ENCODE measurements around the gene HLF.

GRCh38 chr17:55249861-55250260 lies 14.9 kb upstream of the HLF start:
- no peak for TF ChIP-seq CTCF (IDR thresholded peaks at IDR 0.05)
- TF ChIP-seq EZH2 (IDR thresholded peaks at IDR 0.05; ENCODE audit: borderline replicate concordance, insufficient read depth, low read depth, low read length, poor library complexity, severe bottlenecking): no peak
